Endothelial cell of umbilical vein (primary cell): ENCODE measurements around the gene PHAF1. TPM values are rescaled to one million over a fixed set of nuclear protein-coding genes. Genes with fewer than 3 reads are reported as not detected.

Source experiments
- BruUV-seq: library from RNA; stranded (reverse); fragments of 400-500 nt; replicated peaks from 2 replicates; lab custom pipeline; 2021; lab: Mats Ljungman, UMichigan
- CTCF ChIA-PET: fragments of 300-600, 350-600 bp; sonication (Branson Sonifier 250); formaldehyde crosslinking; loops from one replicate; lab custom pipeline; 2021; ENCODE audit warnings: antibody characterized with exemption, inconsistent platforms; lab: Charles Lee
- POLR2A ChIA-PET: fragments of 300-600, 350-600 bp; sonication (Branson Sonifier 250); formaldehyde crosslinking; loops from one replicate; lab custom pipeline; 2021; ENCODE audit warnings: antibody characterized with exemption, inconsistent platforms; lab: Charles Lee
- DNase-seq: peaks from one replicate; pipeline ENCODE4 v3.0.0-alpha.2; 2011; ENCODE audit warnings: low read depth, low spot score
- FAIRE-seq: peaks from 2 replicates; lab custom pipeline; 2011; peaks lifted over from hg19 to GRCh38; lab: Jason Lieb, UNC
- H2AFZ ChIP-seq: 2 replicates; pipeline ENCODE4 v1.6.0; 2012; ENCODE audit warnings: low read depth, low read length, control low read depth, inconsistent platforms
- H3K27ac ChIP-seq: 2 replicates; pipeline ENCODE4 v1.5.1; 2011; ENCODE audit warnings: low read depth, mild to moderate bottlenecking, control low read depth, low read length, moderate library complexity; ENCODE audit not compliant: insufficient read depth
- H3K27me3 ChIP-seq, 2 experiments: 2 replicates each; pipeline versions ENCODE4 v1.6.0 to v1.6.1; 2011; ENCODE audit warnings: low read length in 2 of 2, mixed read lengths in 1 of 2; ENCODE audit not compliant: control insufficient read depth in 2 of 2, insufficient read depth in 2 of 2
- H3K36me3 ChIP-seq, 2 experiments: 2 replicates in 1 of 2; 3 replicates in 1 of 2; pipeline ENCODE4 v1.5.1; 2011; ENCODE audit warnings: low read length in 2 of 2, mild to moderate bottlenecking in 1 of 2, moderate library complexity in 1 of 2; ENCODE audit not compliant: control insufficient read depth in 2 of 2, insufficient read depth in 2 of 2; ENCODE audit errors: extremely low read depth in 1 of 2
- H3K4me1 ChIP-seq: 3 replicates; pipeline ENCODE4 v1.5.1; 2011; ENCODE audit warnings: mild to moderate bottlenecking, low read length; ENCODE audit not compliant: control insufficient read depth, insufficient read depth; ENCODE audit errors: extremely low read depth
- H3K4me2 ChIP-seq: 2 replicates; pipeline ENCODE4 v1.6.1; 2011; ENCODE audit warnings: low read length, control low read depth, mixed read lengths; ENCODE audit not compliant: insufficient read depth
- H3K4me3 ChIP-seq, 3 experiments: fragments of 200-600 bp in 1 of 3; sonication (generic), shearing (Covaris generic) in 1 of 3; replicated peaks in 1 of 3; 2 replicates each; pipeline ENCODE4 v1.5.1; 2011 to 2016; ENCODE audit warnings: control low read depth in 3 of 3, low read length in 3 of 3, mild to moderate bottlenecking in 2 of 3, inconsistent platforms in 1 of 3, low read depth in 1 of 3, moderate library complexity in 1 of 3; ENCODE audit not compliant: insufficient read depth in 1 of 3
- H3K79me2 ChIP-seq: 2 replicates; pipeline ENCODE4 v1.6.0; 2012; ENCODE audit warnings: low read length, inconsistent platforms; ENCODE audit not compliant: control insufficient read depth, insufficient read depth
- H3K9ac ChIP-seq: replicated peaks from 2 replicates; pipeline ENCODE3; 2011; ENCODE audit warnings: low read length, control low read depth; ENCODE audit not compliant: insufficient read depth; ENCODE audit errors: extremely low read depth
- H3K9me1 ChIP-seq: replicated peaks from 3 replicates; pipeline ENCODE4 v1.6.0; 2011; ENCODE audit warnings: mild to moderate bottlenecking, low read length; ENCODE audit not compliant: control insufficient read depth, insufficient read depth; ENCODE audit errors: extremely low read depth
- H3K9me3 ChIP-seq: replicated peaks from 2 replicates; pipeline ENCODE4 v1.5.1; 2012; ENCODE audit warnings: low read length, inconsistent platforms; ENCODE audit not compliant: control insufficient read depth, insufficient read depth
- H4K20me1 ChIP-seq: replicated peaks from 2 replicates; pipeline ENCODE3; 2011; ENCODE audit warnings: mild to moderate bottlenecking, low read length; ENCODE audit not compliant: control insufficient read depth, insufficient read depth; ENCODE audit errors: extremely low read depth
- FOS ChIP-seq: IDR thresholded peaks from 2 replicates; pipeline ENCODE4 v1.6.1; 2011; ENCODE audit warnings: mild to moderate bottlenecking, low read length, moderate library complexity, borderline replicate concordance; ENCODE audit not compliant: insufficient read depth
- JUN ChIP-seq: IDR thresholded peaks from 2 replicates; pipeline ENCODE4 v1.6.1; 2011; ENCODE audit warnings: borderline replicate concordance, low read depth; ENCODE audit not compliant: insufficient read length, insufficient read depth
- MYC ChIP-seq: IDR thresholded peaks from one replicate; pipeline ENCODE4 v1.6.1; 2011; ENCODE audit warnings: mild to moderate bottlenecking, low read depth, low read length
- dilution Hi-C: fragments of 300-500 bp; cut with MboI; formaldehyde crosslinking; loops from one replicate; pipeline ENCODE4 v1.15.0; 2019; ENCODE audit warnings: low sequenced_read_pairs; ENCODE audit not compliant: extremely low pct_ligation_motif_present
- intact Hi-C: fragments of 100-400 bp; cut with micrococcal nuclease; formaldehyde crosslinking; loops from one replicate; pipeline ENCODE4 v1.10.0; 2022
- polyA plus RNA-seq, 4 experiments: library from polyadenylated mRNA; depleted of rRNA in 3 of 4; stranded (reverse) in 3 of 4; unstranded in 1 of 4; fragments of >200 nt; gene quantifications; 2 replicates each; pipeline versions ENCODE4 v1.2.1 to v1.2.3, GENCODE V29; 2011 to 2012; ENCODE audit warnings: missing spikeins in 1 of 4
- total RNA-seq: library from RNA; stranded (reverse); gene quantifications from 2 replicates; pipeline ENCODE4 v1.2.3, GENCODE V29; 2021
- TF ChIP-seq, protein P1 (sequence below): IDR thresholded peaks from 2 replicates; pipeline ENCODE4 v1.6.1; 2011; ENCODE audit not compliant: insufficient read depth, insufficient read length
- TF ChIP-seq, protein P2 (sequence below), 2 donors: IDR thresholded peaks; 1 replicate in 1 of 2; 2 replicates in 1 of 2; pipeline ENCODE4 v1.5.1; 2011; ENCODE audit warnings: low read length in 2 of 2, mild to moderate bottlenecking in 2 of 2, moderate library complexity in 2 of 2, control low read depth in 1 of 2, inconsistent platforms in 1 of 2, low read depth in 1 of 2; ENCODE audit not compliant: insufficient read depth in 1 of 2; ENCODE audit errors: extremely low read depth in 1 of 2

Gene PHAF1
- total and polyA plus RNA-seq, 2 donors (not counting 3 experiments of a cell fraction or from before 2014, with no cell fraction given): 18.5 to 21.9 TPM

DNA sequence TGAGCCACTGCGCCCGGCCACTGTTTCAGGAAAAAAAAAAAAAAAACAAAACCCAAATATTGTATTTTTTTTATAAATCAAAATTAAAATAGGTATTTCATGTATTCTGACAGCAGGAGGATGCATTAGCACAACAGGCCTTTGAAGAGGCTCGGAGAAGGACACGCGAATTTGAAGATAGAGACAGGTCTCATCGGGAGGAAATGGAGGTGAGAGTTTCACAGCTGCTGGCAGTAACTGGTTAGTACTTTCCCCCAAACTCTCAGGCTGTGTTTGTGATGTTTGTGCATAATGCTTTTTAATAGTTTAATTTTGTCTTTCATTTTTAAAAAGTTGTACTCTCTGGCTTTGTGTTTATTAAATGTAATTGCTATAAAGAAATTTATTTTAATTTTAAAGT is 27.6 kb upstream of the PHAF1 start:
- H3K4me2 ChIP-seq: no peak overlapping the region
- ChIA-PET POLR2A (interaction anchor here (0.6 kb wide), 1 partner anchor 41 kb away, joined by 3 read pairs; no protein-coding TSS in a partner anchor), CTCF (interaction anchor here (1.6 to 1.7 kb wide), 3 partner anchors 19 to 128 kb away, joined by 3 to 4 read pairs (median 4); no protein-coding TSS in a partner anchor)
- FAIRE-seq: no peak
- dilution Hi-C loops: no loop called here
- peaks cover 2 to 8% of the 10 kb centered on the region in 2 experiments for H3K36me3 ChIP-seq
- BruUV-seq: no TSS peak
- TF ChIP-seq, protein P1, sequence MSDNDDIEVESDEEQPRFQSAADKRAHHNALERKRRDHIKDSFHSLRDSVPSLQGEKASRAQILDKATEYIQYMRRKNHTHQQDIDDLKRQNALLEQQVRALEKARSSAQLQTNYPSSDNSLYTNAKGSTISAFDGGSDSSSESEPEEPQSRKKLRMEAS: no peak
- no peak for TF ChIP-seq FOS
- no peak for TF ChIP-seq JUN
- TF ChIP-seq, protein P2, sequence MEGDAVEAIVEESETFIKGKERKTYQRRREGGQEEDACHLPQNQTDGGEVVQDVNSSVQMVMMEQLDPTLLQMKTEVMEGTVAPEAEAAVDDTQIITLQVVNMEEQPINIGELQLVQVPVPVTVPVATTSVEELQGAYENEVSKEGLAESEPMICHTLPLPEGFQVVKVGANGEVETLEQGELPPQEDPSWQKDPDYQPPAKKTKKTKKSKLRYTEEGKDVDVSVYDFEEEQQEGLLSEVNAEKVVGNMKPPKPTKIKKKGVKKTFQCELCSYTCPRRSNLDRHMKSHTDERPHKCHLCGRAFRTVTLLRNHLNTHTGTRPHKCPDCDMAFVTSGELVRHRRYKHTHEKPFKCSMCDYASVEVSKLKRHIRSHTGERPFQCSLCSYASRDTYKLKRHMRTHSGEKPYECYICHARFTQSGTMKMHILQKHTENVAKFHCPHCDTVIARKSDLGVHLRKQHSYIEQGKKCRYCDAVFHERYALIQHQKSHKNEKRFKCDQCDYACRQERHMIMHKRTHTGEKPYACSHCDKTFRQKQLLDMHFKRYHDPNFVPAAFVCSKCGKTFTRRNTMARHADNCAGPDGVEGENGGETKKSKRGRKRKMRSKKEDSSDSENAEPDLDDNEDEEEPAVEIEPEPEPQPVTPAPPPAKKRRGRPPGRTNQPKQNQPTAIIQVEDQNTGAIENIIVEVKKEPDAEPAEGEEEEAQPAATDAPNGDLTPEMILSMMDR (IDR thresholded peaks at IDR 0.05; ENCODE audit: extremely low read depth in 1 of 2, insufficient read depth in 1 of 2, low read depth in 1 of 2, low read length in 2 of 2): no peak
- TF ChIP-seq MYC: no peak
- H3K79me2 ChIP-seq: peaks cover 41% of the 10 kb centered on the region
- DNase-seq: no peak
- H3K27me3 ChIP-seq: no peaks in the 10 kb centered on the region
- no peak overlapping the region for H2AFZ ChIP-seq
- H3K9me3 ChIP-seq: no peaks in the 10 kb centered on the region
- H3K27ac ChIP-seq: no peak overlapping the region
- intact Hi-C loops: no loop called here
- no peak overlapping the region for H3K4me3 ChIP-seq
- H4K20me1 ChIP-seq: peaks cover 2% of the 10 kb centered on the region
- no peaks in the 10 kb centered on the region for H3K9me1 ChIP-seq
- H3K9ac ChIP-seq: no peak overlapping the region
- no peaks in the 10 kb centered on the region for H3K4me1 ChIP-seq
